ENCODE data around the gene APEH.

Gene APEH

DNA sequence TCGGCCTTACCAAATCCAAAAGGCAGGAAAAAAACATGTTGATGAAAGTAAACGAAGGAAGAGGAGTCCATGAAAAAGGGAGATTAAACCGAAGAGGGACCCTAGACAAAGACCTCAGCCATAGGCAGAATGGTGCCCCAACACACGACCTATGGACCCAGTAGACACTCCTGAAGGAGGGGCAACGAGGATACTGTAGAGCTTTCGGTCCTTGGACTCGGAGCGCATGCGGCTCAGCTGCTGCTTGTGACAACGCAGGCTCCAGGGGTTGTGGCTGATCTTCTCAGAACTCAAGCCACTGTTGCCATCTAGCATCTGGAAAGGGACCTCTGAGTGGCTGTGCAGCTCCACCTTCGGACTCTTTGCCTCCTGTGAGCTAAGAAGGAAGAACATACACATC lies 58.4 kb downstream of the APEH start:
- DNase-seq, result no peak

DNA sequence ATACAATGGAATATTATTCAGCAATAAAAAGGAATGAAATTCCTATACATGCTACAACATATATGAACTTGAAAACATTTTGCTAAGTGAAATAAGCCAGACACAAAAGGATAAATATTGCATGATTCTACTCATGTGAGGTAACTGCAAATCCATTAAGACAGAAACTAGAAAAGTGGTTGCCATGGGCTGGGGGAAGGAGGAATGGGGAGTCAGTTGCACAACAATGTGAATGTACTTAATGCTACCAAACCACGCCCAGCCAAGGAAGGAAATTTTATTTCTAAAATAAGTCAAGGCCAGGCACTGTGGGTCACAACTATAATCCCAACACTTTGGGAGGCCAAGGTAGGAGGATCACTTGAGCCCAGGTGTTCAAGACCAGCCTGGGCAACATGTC lies 59.4 kb downstream of the APEH start:
- no peak for DNase-seq
